Measurements from ENCODE around the gene DCTN4.

DNA sequence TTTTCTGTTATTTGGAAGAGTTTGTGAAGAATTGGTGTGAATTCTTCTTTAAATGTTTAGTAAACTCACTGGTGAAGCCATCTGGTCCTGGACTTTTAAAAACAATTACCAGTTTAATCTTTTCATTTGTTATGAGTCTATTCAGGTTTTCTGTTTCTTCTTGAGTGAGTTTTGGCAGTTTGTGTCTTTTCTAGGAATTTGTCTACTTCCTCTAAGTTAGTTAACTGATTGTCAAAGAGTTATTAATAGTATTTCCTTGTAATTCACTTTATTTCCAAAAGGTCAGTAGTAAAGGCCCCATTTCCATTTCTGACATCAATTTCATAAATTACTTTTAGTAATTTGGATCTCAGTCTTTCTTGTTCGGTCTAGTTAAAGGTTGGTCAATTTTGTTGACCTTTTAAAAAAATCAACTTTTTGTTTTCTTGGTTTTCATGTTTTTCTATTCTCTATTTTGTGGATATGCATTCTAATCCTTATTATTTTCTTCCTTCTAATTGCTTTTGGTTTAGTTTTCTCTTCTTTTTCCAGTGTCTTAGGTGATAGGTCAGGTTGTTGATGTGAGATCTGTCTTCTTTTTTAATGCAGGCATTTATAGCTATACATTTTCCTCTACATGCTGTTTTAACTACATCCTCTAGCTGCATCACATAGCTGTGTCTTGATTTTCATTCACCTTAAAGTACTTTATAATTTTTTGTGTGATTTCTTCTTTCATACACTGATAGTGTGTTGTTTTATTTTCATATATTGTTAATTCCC is 12.4 kb upstream of the DCTN4 start:
- TF ChIP-seq, protein P1, sequence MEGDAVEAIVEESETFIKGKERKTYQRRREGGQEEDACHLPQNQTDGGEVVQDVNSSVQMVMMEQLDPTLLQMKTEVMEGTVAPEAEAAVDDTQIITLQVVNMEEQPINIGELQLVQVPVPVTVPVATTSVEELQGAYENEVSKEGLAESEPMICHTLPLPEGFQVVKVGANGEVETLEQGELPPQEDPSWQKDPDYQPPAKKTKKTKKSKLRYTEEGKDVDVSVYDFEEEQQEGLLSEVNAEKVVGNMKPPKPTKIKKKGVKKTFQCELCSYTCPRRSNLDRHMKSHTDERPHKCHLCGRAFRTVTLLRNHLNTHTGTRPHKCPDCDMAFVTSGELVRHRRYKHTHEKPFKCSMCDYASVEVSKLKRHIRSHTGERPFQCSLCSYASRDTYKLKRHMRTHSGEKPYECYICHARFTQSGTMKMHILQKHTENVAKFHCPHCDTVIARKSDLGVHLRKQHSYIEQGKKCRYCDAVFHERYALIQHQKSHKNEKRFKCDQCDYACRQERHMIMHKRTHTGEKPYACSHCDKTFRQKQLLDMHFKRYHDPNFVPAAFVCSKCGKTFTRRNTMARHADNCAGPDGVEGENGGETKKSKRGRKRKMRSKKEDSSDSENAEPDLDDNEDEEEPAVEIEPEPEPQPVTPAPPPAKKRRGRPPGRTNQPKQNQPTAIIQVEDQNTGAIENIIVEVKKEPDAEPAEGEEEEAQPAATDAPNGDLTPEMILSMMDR (IDR thresholded peaks at IDR 0.05 in 4 of 5, conservative IDR thresholded peaks at IDR 0.05 in 1 of 5) = no peak
- TF ChIP-seq POLR2A (IDR thresholded peaks at IDR 0.05) = no peak

Data from gastrocnemius medialis (tissue), 4 donors.